Right atrium auricular region (tissue), 2 donors: ENCODE measurements around the gene FRRS1L. TPM values are rescaled to one million over a fixed set of nuclear protein-coding genes. Genes with fewer than 3 reads are reported as not detected.
A peak's percentile ranks its signal among the peaks of the same experiment; 100 is the strongest.

ENCODE experiments used
- DNase-seq: peaks from one replicate; pipeline ENCODE4 v3.0.0-alpha.2; 2019; ENCODE audit warnings: low spot score
- H3K27ac ChIP-seq, 2 donors: fragments of 200-600 bp; sonication (generic); 1 replicate in 1 of 2; 2 replicates in 1 of 2; pipeline ENCODE4 v1.5.1; 2016 to 2019
- H3K27me3 ChIP-seq, 2 donors: fragments of 200-600 bp; sonication (generic); one replicate each; pipeline versions ENCODE4 v1.5.1 to v1.6.0; 2017 to 2019
- H3K36me3 ChIP-seq: fragments of 200-600 bp; sonication (generic); one replicate; pipeline ENCODE4 v1.5.1; 2016
- H3K4me1 ChIP-seq, 2 donors: fragments of 200-600 bp; sonication (generic); one replicate each; pipeline versions ENCODE4 v1.5.1 to v1.6.0; 2017 to 2019
- H3K4me3 ChIP-seq, 2 donors: fragments of 200-600 bp; sonication (generic); 1 replicate in 1 of 2; 2 replicates in 1 of 2; pipeline ENCODE4 v1.5.1; 2017 to 2019; ENCODE audit warnings: mild to moderate bottlenecking in 1 of 2, moderate library complexity in 1 of 2
- H3K9me3 ChIP-seq, 2 donors: fragments of 200-600 bp; sonication (generic); one replicate each; pipeline ENCODE4 v1.5.1; 2019
- CTCF ChIP-seq, 2 donors: fragments of 200-600 bp; sonication (generic); IDR thresholded peaks; one replicate each; pipeline ENCODE4 v1.5.1; 2019; ENCODE audit warnings: antibody characterized with exemption in 2 of 2
- total RNA-seq, 2 donors: library from RNA; depleted of rRNA; stranded (reverse); fragments of >200 nt; gene quantifications; one replicate each; pipeline ENCODE4 v1.1.0, GENCODE V29; 2016

FRRS1L gene
- total RNA-seq, 2 donors from 2014 or later = 4.3 to 7.5 TPM

GRCh38 chr9:109124121-109124520 lies 42.9 kb downstream of the FRRS1L start:
- no peak for DNase-seq
- Histone ChIP-seq H3K27me3 (no peaks in the 10 kb centered on the region), H3K9me3 (no peaks in the 10 kb centered on the region), H3K4me1 (peaks cover 0 to 5% of the 10 kb centered on the region in 2 donors), H3K4me3 (no peak overlapping the region), H3K36me3 (no peaks in the 10 kb centered on the region), H3K27ac (no peak overlapping the region)
- no peak for TF ChIP-seq CTCF (IDR thresholded peaks at IDR 0.05)

GRCh38 chr9:109122726-109123621 lies 44.1 kb downstream of the FRRS1L start:
- Histone ChIP-seq H3K27ac (no peak overlapping the region), H3K4me3 (no peak overlapping the region), H3K9me3 (no peaks in the 10 kb centered on the region), H3K27me3 (no peaks in the 10 kb centered on the region), H3K4me1 (peaks cover 0 to 17% of the 10 kb centered on the region in 2 donors), H3K36me3 (no peaks in the 10 kb centered on the region)
- no peak for TF ChIP-seq CTCF (IDR thresholded peaks at IDR 0.05)
- DNase-seq = no peak

- Histone ChIP-seq H3K36me3 (no peaks in the 10 kb centered on the region), H3K4me1 (peaks cover 0 to 33% of the 10 kb centered on the region in 2 donors), H3K27me3 (no peaks in the 10 kb centered on the region), H3K9me3 (no peaks in the 10 kb centered on the region), H3K27ac (no peak overlapping the region), H3K4me3 (no peak overlapping the region)
- DNase-seq = no peak
- TF ChIP-seq CTCF (IDR thresholded peaks at IDR 0.05) = no peak
These were observed 45.7 kb downstream of the FRRS1L start for GRCh38 chr9:109121232-109121796.

- no peaks in the 10 kb centered on the region for H3K9me3 ChIP-seq
- no peaks in the 10 kb centered on the region for H3K27me3 ChIP-seq
- TF ChIP-seq CTCF (IDR thresholded peaks at IDR 0.05) = no peak
- no peak overlapping the region for H3K27ac ChIP-seq
- DNase-seq = no peak
- peaks cover 0 to 43% of the 10 kb centered on the region in 2 donors for H3K4me1 ChIP-seq
- no peaks in the 10 kb centered on the region for H3K36me3 ChIP-seq
- no peak overlapping the region for H3K4me3 ChIP-seq
These were observed 46.8 kb downstream of the FRRS1L start for GRCh38 chr9:109120204-109120789.

- DNase-seq = peak; percentile 95
- H3K27ac ChIP-seq = peak within 1 kb of the TSS; percentile 79 to 89
- H3K27me3 ChIP-seq = no peaks in the 10 kb centered on the region
- H3K4me3 ChIP-seq = peak within 1 kb of the TSS; percentile 71 to 83
- no peaks in the 10 kb centered on the region for H3K9me3 ChIP-seq
- TF ChIP-seq CTCF (IDR thresholded peaks at IDR 0.05) = peak in 1 of 2 donors; percentile 11
- peaks cover 0 to 49% of the 10 kb centered on the region in 2 donors for H3K4me1 ChIP-seq
- H3K36me3 ChIP-seq = no peaks in the 10 kb centered on the region
These were observed 47.4 kb downstream of the FRRS1L start, which contains the start of gene TMEM245 for GRCh38 chr9:109119439-109120203. TMEM245 (minus strand) TSS chr9:109119947; CDS start chr9:109119913, 34 bp downstream.
